Measurements from ENCODE around the gene FAM13A.
"Not testable (repeated sequence)": the region's sequence is repeated elsewhere in the genome, so short reads cannot be mapped to it uniquely, and the experiment has no call there.

The FAM13A gene

GRCh38 chr4:89044147-89044900 lies 12.7 kb downstream of the FAM13A start:
- DNase-seq (ENCODE audit: low read depth in 1 of 2, low spot score in 1 of 2): no peak

DNA sequence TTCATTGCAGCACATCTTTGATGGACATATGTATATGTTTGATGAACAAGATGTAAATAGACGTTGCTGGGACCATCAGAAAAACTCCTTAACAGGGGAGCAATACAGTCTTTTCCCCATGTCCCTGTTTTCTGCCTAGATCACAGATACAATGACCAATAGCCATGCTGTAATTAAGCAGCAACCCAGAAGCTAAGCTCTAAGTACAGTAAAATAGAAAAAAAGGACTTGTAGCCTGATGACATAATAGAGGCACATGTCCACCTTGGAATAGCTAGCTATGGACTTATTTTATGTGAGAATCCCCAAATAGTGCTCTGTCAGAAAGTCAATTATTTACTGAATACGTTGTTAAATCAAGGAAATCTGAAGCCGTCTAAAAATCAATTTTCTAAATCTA lies 14.9 kb downstream of the FAM13A start:
- no peak for DNase-seq (ENCODE audit: low read depth in 1 of 2, low spot score in 1 of 2)

GRCh38 chr4:89039730-89040338 lies 17.2 kb downstream of the FAM13A start:
- DNase-seq (ENCODE audit: low read depth in 1 of 2, low spot score in 1 of 2): no peak

DNA sequence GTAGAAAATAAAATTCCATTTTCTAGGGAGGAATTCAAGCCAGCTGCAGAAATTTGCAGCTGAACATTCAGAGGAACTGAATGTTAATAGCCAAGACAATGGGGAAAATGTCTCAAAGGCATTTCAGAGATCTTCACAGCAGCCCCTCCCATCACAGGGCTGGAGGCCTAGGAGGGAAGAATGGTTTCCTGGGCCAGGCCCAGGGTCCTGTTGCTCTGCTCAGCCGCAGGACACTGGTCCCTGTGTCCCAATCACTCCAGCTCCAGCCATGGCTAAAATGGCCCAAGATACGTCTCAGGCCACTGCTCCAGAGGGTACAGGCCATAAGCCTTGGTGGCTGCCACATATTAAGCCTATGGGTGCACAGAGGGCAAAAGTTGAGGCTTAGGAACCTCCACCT lies 20.4 kb downstream of the FAM13A start:
- no peak for DNase-seq (ENCODE audit: low read depth in 1 of 2, low spot score in 1 of 2)

DNA sequence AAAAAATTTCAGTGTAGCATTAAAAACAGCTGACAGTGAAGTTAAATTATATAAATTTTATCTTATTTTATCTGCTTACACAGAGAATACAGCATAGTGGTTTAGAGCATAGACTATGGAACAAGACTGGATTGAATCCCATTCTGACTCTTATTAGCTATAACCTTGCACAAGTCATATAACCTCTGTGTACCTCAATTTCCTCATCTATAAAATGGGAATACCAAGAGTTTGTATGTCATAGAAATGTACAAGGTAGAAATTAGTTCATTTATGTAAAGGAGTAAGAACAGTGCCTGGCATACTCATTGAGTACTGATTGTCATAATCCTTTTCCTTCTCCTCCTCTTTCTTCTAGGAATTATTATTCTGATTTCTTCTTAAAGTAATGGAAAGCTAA lies 25.7 kb downstream of the FAM13A start:
- no peak for DNase-seq (ENCODE audit: low read depth in 1 of 2, low spot score in 1 of 2)

DNA sequence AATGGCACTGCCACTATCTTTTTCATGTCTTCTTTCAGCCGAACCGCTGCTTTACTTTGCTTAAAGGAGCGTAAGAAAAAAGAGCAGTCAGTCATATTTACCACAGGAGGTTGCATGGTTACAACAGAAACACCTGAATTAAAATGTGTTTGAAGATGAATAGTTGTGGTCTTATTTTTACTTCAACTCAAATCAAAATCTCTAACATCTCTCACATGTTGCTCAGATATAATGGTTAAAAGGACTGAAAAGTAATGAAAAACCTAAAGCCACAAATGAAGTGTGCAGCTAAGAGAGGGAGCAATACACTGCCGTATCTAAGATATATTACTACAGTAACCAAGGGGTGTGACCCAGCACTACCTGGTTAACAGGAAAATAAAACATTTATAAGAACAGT lies 27.4 kb downstream of the FAM13A start:
- no peak for DNase-seq (ENCODE audit: low read depth in 1 of 2, low spot score in 1 of 2)

GRCh38 chr4:89026542-89026941 lies 30.4 kb downstream of the FAM13A start:
- DNase-seq (ENCODE audit: low read depth in 1 of 2, low spot score in 1 of 2): no peak

GRCh38 chr4:89024051-89024675 lies 32.8 kb downstream of the FAM13A start:
- peak in 1 of 2 donors; percentile 58 for DNase-seq (ENCODE audit: low read depth in 1 of 2, low spot score in 1 of 2)

DNA sequence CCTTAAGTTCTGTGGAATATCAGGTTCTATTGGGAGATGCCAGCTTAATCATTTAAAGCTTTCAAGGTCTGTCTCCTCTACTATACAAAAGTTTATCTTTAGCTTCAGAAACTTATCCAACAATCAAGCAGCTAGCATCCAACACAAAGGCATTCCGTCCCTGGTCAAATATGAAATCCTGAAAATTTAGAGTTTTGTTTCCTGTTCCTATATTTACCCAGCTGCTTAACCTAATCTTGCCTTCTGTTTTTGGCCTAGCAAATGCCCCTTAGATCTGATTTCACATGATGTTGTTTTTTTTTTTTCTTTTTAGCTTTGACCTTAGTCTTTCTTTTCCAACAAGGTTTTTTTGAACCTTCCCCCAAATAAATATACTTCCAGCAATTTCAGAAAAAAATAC lies 33.8 kb downstream of the FAM13A start:
- DNase-seq (ENCODE audit: low read depth in 1 of 2, low spot score in 1 of 2): no peak

DNA sequence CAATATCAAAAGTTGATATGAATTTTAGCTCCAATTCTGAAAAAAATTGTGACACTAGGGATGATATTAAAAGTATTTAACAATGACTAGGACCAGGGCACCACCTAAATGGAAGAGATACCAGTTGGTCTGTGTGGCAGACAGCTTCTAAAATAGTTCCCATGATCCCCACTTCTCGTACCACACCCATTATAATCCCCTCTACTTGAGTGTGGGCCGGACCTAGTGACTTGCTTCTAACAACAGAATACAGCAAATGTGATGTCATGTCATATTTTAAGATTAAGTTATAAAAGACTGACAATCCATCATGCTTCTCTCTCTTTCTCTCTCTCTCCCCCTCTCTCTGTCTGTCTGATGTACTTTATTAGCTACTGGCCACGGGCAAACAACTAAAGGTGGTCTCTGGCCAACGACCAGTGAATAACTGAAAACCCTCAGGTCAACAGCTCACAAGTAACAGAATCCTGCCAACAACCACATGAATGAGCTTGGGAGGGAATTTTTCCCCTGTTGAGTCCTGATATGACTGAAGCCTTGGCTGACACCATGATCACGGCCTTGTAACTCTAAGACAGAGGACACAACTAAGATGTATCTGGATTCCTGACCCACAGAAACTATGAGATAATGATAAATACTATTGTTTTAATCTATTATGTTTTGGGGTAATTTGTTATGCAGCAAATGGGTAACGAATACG lies 34.4 kb downstream of the FAM13A start:
- no peak for DNase-seq (ENCODE audit: low read depth in 1 of 2, low spot score in 1 of 2)

DNA sequence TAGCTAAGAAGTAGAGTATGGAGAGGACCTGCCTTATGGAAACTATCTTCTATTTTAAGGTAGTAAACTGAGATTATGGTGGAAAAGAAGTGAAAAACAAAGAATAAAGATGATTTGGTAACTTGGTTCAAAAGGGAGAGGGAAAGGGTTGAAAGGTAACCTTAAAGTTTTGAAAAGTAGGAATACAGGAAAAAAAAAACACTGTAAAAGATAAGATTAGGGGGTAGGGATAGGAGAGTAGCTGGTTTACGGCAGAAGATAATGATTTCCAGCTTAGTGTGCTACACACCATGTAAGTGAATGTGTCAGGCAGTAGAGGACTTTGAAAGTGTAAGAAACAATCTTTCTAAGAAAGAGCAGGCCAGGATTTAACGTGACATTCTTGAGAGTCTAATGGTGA lies 35.3 kb downstream of the FAM13A start:
- DNase-seq (ENCODE audit: low read depth in 1 of 2, low spot score in 1 of 2): no peak

GRCh38 chr4:89021062-89021461 lies 35.9 kb downstream of the FAM13A start:
- DNase-seq (ENCODE audit: low read depth in 1 of 2, low spot score in 1 of 2): no peak

DNA sequence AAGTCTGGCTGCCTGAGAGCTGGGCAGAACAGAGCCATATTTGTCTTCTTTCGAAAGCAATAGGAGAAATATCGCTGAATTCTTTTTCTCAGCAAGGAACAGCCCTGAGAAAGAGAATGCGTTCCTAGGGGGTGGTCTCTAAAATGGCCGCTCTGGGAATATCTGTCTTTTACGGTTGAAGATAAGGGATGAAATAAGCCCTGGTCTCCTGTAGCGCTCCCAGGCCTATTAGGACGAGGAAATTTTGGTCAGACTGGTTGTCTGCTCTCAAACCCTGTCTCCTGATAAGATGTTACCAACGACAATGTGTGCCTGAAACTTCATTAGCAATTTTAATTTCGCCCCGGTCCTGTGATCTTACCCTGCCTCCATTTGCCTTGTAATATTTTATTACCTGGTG lies 42.1 kb downstream of the FAM13A start:
- DNase-seq (ENCODE audit: low read depth in 1 of 2, low spot score in 1 of 2): not testable (repeated sequence)

DNA sequence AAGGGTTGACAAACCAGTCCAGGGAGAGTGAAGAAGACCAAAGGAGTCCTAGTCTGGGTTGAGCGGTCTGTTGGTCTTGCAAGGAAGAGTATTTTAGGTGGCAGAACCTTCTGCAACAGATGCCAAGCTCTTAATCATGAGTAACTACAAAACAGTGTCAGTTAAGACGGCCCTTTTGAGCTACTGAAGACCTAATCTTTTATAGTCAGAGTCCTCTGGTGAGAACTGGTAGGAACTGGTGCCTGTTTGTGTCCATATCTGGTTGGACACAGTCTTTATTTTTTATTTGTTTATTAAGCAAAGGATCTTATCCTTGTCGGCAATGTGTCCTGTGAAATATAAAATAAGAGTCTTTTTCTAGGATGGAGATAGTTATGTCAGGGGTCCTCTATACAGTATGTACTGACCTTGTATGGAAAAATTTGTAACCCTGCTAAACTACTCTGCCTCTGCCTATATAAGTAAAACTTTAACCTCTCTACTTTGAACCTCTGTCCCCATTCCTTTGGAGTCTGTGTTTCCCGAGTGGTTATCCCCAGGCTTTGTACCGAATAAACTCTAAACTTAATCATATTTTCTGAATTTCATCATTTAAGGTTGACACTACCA lies 47.1 kb downstream of the FAM13A start:
- DNase-seq (ENCODE audit: low read depth in 1 of 2, low spot score in 1 of 2): no peak

DNA sequence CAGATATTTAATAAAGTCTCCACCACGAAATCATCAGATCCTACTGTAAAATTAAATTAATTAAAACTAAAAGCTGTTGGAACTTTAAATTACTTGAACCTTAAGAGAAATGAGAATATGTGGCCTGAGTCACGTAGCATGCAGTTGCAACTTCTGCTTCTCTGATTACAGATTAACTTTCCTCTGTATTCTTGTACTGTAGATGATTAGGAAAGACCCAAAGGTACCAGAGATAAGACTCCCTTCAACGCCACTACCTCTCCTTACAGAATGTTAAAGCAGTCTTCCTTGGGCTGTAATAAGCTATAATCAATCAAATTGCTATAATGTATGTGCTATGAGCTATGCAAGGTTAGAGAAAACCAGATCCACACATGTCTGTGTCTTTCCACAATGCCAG lies 47.9 kb downstream of the FAM13A start:
- no peak for DNase-seq (ENCODE audit: low read depth in 1 of 2, low spot score in 1 of 2)

DNA sequence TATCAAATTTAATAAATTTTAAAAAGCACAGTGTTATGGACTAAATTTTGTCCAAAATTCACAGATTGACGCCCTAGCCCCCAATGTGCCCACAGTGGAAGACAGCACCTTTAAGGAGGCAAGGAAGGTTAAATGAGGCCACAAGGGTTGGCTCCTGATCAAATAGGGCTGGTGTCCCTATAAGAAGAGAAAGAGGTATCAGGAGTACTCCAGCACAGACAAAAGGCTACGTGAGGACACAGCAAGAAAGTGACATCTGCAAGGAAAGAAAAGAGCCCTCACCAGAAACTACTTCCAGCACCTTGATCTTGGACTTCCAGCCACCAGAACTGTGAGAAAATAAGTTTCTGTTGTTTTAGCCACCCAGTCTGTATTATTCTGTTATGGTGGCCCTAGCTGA lies 48.8 kb downstream of the FAM13A start:
- DNase-seq (ENCODE audit: low read depth in 1 of 2, low spot score in 1 of 2): no peak

GRCh38 chr4:89007338-89007939 lies 49.5 kb downstream of the FAM13A start:
- DNase-seq (ENCODE audit: low read depth in 1 of 2, low spot score in 1 of 2): no peak

GRCh38 chr4:89006307-89006706 lies 50.7 kb downstream of the FAM13A start:
- no peak for DNase-seq (ENCODE audit: low read depth in 1 of 2, low spot score in 1 of 2)

DNA sequence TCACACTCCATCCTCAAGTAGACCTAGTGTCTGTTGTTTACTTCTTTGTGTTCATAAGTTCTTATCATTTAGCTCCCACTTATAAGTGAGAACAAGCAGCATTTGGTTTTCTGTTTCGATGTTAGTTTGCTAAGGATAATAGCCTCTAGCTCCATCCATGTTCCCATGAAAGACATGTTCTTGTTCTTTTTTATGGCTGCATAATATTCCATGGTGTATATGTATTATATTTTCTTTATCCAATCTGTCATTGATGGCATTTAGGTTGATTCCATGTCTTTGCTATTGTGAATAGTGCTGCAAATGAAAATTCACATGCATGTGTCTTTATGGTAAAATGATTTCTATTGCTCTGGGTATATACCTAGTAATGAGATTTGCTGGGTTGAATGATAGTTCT lies 51.9 kb downstream of the FAM13A start:
- DNase-seq (ENCODE audit: low read depth in 1 of 2, low spot score in 1 of 2): not testable (repeated sequence)

GRCh38 chr4:89001647-89002445 lies 55.1 kb downstream of the FAM13A start:
- DNase-seq (ENCODE audit: low read depth in 1 of 2, low spot score in 1 of 2): no peak
